Sciatic nerve (tissue), 2 donors: ENCODE measurements around the gene ANXA10. TPM values are rescaled to one million over a fixed set of nuclear protein-coding genes. Genes with fewer than 3 reads are reported as not detected.
A peak's percentile ranks its signal among the peaks of the same experiment; 100 is the strongest.

Source experiments
- ATAC-seq: fragments of 200-7000 bp; cut with Tn5 transposase; one replicate; pipeline ENCODE4 v1.9.1; 2020; ENCODE audit warnings: mild to moderate bottlenecking, moderate library complexity
- DNase-seq: peaks from one replicate; pipeline ENCODE4 v3.0.0-alpha.2; 2020; ENCODE audit warnings: low spot score
- intact Hi-C: fragments of 100-400 bp; cut with DNase I; formaldehyde crosslinking; loops from one replicate; pipeline ENCODE4 v1.14.2; 2022
- total RNA-seq: library from RNA; stranded (reverse); fragmentation: NEBNext Ultra II Directional; extraction: Animal tissue kit (Norgen Biotek cat#: 25700); gene quantifications from one replicate; pipeline ENCODE4 v1.2.1, GENCODE V29; 2021
- donor health status: DM: no; HTN: no; CAD: no.
- donor health status: DM: no; HTN: no; CAD: no.

The ANXA10 gene
- not detected for total RNA-seq

- DNase-seq = no peak
- intact Hi-C loops = no loop called here
- no peak for ATAC-seq
Measured at GRCh38 chr4:168092176-168092712, at the start of gene ANXA10. ANXA10 (plus strand) TSS chr4:168092537; CDS start chr4:168092701, 164 bp downstream.

- no peak for DNase-seq
Measured at GRCh38 chr4:168045354-168045753, 47.0 kb upstream of the ANXA10 start.

GRCh38 chr4:168050002-168050401 is 42.3 kb upstream of the ANXA10 start:
- ATAC-seq (no peak), DNase-seq (no peak)
- intact Hi-C loops = no loop called here

More at GRCh38 chr4:168045354-168045753, 47.0 kb upstream of the ANXA10 start:
- ATAC-seq = no peak
- intact Hi-C loops = no loop called here

- no peak for DNase-seq
- no peak for ATAC-seq
- intact Hi-C loops = no loop called here
Measured at GRCh38 chr4:168051526-168051925, 40.8 kb upstream of the ANXA10 start.

- no peak for ATAC-seq
- DNase-seq = no peak
- intact Hi-C loops = no loop called here
Measured at GRCh38 chr4:168057412-168057811, 34.9 kb upstream of the ANXA10 start.

- intact Hi-C loops = no loop called here
- ATAC-seq = no peak
Measured at GRCh38 chr4:168059251-168059650, 33.1 kb upstream of the ANXA10 start.

GRCh38 chr4:168063031-168063430 is 29.3 kb upstream of the ANXA10 start:
- intact Hi-C loops = no loop called here
- no peak for ATAC-seq
- no peak for DNase-seq

More at GRCh38 chr4:168059251-168059650, 33.1 kb upstream of the ANXA10 start:
- DNase-seq = no peak

- intact Hi-C loops = no loop called here
- no peak for ATAC-seq
- no peak for DNase-seq
Measured at GRCh38 chr4:168070903-168071302, 21.4 kb upstream of the ANXA10 start.

GRCh38 chr4:168071304-168071703 is 21.0 kb upstream of the ANXA10 start:
- ATAC-seq (no peak), DNase-seq (no peak)
- intact Hi-C loops = no loop called here

- ATAC-seq = no peak
- intact Hi-C loops = no loop called here
- DNase-seq = no peak
Measured at GRCh38 chr4:168074861-168075260, 17.5 kb upstream of the ANXA10 start.

GRCh38 chr4:168076989-168077725 is 15.2 kb upstream of the ANXA10 start:
- DNase-seq (peak; percentile 60), ATAC-seq (no peak)
- intact Hi-C loops = no loop called here

- ATAC-seq = no peak
Measured at GRCh38 chr4:168077726-168078239, 14.6 kb upstream of the ANXA10 start.

GRCh38 chr4:168082379-168082778 is 10.0 kb upstream of the ANXA10 start:
- ATAC-seq (no peak), DNase-seq (no peak)
- intact Hi-C loops = no loop called here

More at GRCh38 chr4:168077726-168078239, 14.6 kb upstream of the ANXA10 start:
- DNase-seq = no peak
- intact Hi-C loops = no loop called here

- DNase-seq (no peak), ATAC-seq (no peak)
- intact Hi-C loops = no loop called here
Measured at GRCh38 chr4:168095776-168096406, 3.6 kb downstream of the ANXA10 start.

GRCh38 chr4:168096407-168096784 is 4.1 kb downstream of the ANXA10 start:
- ATAC-seq (no peak), DNase-seq (no peak)
- intact Hi-C loops = no loop called here

- intact Hi-C loops = no loop called here
- ATAC-seq (no peak), DNase-seq (no peak)
Measured at GRCh38 chr4:168097161-168097560, 4.8 kb downstream of the ANXA10 start.

GRCh38 chr4:168098248-168098717 is 5.9 kb downstream of the ANXA10 start:
- intact Hi-C loops = no loop called here
- ATAC-seq (no peak), DNase-seq (no peak)

- intact Hi-C loops = no loop called here
- DNase-seq (no peak), ATAC-seq (no peak)
Measured at GRCh38 chr4:168099195-168099594, 6.9 kb downstream of the ANXA10 start.

- ATAC-seq (no peak), DNase-seq (no peak)
- intact Hi-C loops = no loop called here
Measured at GRCh38 chr4:168101026-168101425, 8.7 kb downstream of the ANXA10 start.

- ATAC-seq (no peak), DNase-seq (no peak)
- intact Hi-C loops = no loop called here
Measured at GRCh38 chr4:168102403-168102802, 10.1 kb downstream of the ANXA10 start.
